K562 (cell line): ENCODE results near the gene AMER3. TPM values are rescaled to one million over a fixed set of nuclear protein-coding genes. Genes with fewer than 3 reads are reported as not detected.

ENCODE experiments used
- ARID2 ChIP-seq: fragments of 450-650 bp; IDR thresholded peaks from 2 replicates; pipeline ENCODE4 v1.6.1; 2017; ENCODE audit warnings: antibody characterized with exemption, mild to moderate bottlenecking
- JUN ChIP-seq, 2 experiments: sonication (generic) in 1 of 2; formaldehyde crosslinking in 1 of 2; IDR thresholded peaks; 2 replicates each; pipeline versions ENCODE4 v1.6.1 to v1.8.0; 2012 to 2022; ENCODE audit warnings: borderline replicate concordance in 2 of 2, mild to moderate bottlenecking in 2 of 2, improper control_type of control experiment in 1 of 2, low read depth in 1 of 2, low read length in 1 of 2, missing genetic modification reagents in 1 of 2
- POLR2AphosphoS2 ChIP-seq: IDR thresholded peaks from 2 replicates; pipeline ENCODE4 v1.6.1; 2012; ENCODE audit warnings: low read length, improper control_type of control experiment
- POLR3G ChIP-seq: IDR thresholded peaks from 2 replicates; pipeline ENCODE4 v1.6.1; 2011; ENCODE audit not compliant: insufficient read length, insufficient replicate concordance; ENCODE audit errors: extremely low read depth
- SIRT6 ChIP-seq: IDR thresholded peaks from one replicate; pipeline ENCODE4 v1.6.1; 2012; ENCODE audit warnings: low read depth, mild to moderate bottlenecking, control low read depth, inconsistent platforms, low read length, moderate library complexity
- ZNF253 ChIP-seq: fragments of 250-450 bp; sonication (Bioruptor Pico); conservative IDR thresholded peaks from 2 replicates; pipeline ENCODE4 v1.6.1; 2021; ENCODE audit warnings: mild to moderate bottlenecking
- ZNF3 ChIP-seq: fragments of 250-450 bp; sonication (Bioruptor Pico); IDR thresholded peaks from 2 replicates; pipeline ENCODE4 v1.5.0; 2021; ENCODE audit warnings: mild to moderate bottlenecking, moderate library complexity
- polyA plus RNA-seq, 8 experiments: library from polyadenylated mRNA; depleted of rRNA in 4 of 8; stranded (reverse) in 5 of 8; unstranded in 3 of 8; fragments of >200 nt; fragmentation: Nextera tagmentation in 2 of 8; fragmentation: Illumina TruSeq in 1 of 8; extraction: Ambion mirVana in 2 of 8; extraction: Trizol in 1 of 8; gene quantifications; 2 replicates each; pipeline versions ENCODE4 v1.2.1 to v1.2.3, GENCODE V29; 2011 to 2014; ENCODE audit warnings: inconsistent platforms in 1 of 8, missing spikeins in 1 of 8
- total RNA-seq, 7 experiments: library from RNA; depleted of rRNA in 6 of 7; stranded (reverse); fragments of >200 nt in 6 of 7; fragmentation: Illumina TruSeq in 2 of 7; extraction: Trizol in 2 of 7; gene quantifications; 2 replicates each; pipeline versions ENCODE4 v1.2.1 to v1.2.3, GENCODE V29; 2011 to 2021; ENCODE audit warnings: low replicate concordance in 1 of 7
- TF ChIP-seq, protein P1 (sequence below): fragments of 200-600 bp; sonication (generic); IDR thresholded peaks from one replicate; pipeline ENCODE4 v1.6.1; 2012; ENCODE audit warnings: mild to moderate bottlenecking, low read depth, low read length, inconsistent platforms
- TF ChIP-seq, protein P2 (sequence below): fragments of 450-650 bp; formaldehyde crosslinking; IDR thresholded peaks from 2 replicates; pipeline ENCODE4 v1.4.0; 2022; ENCODE audit warnings: mild to moderate bottlenecking, moderate library complexity

AMER3 gene
- total and polyA plus RNA-seq, 9 of the 15 experiments (the other 6 are each of a cell fraction or from before 2014, with no cell fraction given): not detected

DNA sequence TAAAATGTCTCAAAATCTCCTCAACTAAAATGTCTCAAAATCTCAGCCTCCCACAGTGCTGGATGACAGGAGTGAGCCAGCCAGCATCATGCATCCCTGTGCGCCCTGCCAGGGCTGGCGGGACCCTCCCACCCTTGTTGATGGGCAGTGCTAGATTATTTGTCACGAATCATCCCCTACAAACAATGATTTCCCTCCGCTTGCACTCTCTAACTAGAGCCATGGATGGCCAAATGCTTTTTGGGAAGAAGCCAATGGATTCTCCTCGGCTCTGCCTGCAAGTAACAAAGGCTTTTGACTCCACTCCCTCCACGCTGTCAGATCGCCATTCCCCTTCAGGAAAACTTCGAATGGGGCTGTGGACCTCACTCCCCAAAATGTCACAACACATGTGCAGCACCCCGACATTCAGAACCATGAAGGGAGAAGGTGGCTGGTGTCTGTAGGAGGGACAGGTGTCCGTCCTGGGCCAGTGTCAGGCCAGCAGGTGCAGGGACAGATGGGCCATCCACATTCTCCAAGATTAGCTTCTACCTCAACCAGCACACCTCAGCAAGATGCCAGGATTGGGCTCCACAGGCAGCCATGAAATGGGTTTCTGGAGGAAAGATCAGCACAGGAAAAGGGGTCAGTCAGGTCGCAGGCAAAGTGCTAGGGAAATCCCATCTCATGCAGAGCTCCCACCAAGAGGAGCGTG is 11.5 kb downstream of the AMER3 start (continued):
- TF ChIP-seq, protein P1, sequence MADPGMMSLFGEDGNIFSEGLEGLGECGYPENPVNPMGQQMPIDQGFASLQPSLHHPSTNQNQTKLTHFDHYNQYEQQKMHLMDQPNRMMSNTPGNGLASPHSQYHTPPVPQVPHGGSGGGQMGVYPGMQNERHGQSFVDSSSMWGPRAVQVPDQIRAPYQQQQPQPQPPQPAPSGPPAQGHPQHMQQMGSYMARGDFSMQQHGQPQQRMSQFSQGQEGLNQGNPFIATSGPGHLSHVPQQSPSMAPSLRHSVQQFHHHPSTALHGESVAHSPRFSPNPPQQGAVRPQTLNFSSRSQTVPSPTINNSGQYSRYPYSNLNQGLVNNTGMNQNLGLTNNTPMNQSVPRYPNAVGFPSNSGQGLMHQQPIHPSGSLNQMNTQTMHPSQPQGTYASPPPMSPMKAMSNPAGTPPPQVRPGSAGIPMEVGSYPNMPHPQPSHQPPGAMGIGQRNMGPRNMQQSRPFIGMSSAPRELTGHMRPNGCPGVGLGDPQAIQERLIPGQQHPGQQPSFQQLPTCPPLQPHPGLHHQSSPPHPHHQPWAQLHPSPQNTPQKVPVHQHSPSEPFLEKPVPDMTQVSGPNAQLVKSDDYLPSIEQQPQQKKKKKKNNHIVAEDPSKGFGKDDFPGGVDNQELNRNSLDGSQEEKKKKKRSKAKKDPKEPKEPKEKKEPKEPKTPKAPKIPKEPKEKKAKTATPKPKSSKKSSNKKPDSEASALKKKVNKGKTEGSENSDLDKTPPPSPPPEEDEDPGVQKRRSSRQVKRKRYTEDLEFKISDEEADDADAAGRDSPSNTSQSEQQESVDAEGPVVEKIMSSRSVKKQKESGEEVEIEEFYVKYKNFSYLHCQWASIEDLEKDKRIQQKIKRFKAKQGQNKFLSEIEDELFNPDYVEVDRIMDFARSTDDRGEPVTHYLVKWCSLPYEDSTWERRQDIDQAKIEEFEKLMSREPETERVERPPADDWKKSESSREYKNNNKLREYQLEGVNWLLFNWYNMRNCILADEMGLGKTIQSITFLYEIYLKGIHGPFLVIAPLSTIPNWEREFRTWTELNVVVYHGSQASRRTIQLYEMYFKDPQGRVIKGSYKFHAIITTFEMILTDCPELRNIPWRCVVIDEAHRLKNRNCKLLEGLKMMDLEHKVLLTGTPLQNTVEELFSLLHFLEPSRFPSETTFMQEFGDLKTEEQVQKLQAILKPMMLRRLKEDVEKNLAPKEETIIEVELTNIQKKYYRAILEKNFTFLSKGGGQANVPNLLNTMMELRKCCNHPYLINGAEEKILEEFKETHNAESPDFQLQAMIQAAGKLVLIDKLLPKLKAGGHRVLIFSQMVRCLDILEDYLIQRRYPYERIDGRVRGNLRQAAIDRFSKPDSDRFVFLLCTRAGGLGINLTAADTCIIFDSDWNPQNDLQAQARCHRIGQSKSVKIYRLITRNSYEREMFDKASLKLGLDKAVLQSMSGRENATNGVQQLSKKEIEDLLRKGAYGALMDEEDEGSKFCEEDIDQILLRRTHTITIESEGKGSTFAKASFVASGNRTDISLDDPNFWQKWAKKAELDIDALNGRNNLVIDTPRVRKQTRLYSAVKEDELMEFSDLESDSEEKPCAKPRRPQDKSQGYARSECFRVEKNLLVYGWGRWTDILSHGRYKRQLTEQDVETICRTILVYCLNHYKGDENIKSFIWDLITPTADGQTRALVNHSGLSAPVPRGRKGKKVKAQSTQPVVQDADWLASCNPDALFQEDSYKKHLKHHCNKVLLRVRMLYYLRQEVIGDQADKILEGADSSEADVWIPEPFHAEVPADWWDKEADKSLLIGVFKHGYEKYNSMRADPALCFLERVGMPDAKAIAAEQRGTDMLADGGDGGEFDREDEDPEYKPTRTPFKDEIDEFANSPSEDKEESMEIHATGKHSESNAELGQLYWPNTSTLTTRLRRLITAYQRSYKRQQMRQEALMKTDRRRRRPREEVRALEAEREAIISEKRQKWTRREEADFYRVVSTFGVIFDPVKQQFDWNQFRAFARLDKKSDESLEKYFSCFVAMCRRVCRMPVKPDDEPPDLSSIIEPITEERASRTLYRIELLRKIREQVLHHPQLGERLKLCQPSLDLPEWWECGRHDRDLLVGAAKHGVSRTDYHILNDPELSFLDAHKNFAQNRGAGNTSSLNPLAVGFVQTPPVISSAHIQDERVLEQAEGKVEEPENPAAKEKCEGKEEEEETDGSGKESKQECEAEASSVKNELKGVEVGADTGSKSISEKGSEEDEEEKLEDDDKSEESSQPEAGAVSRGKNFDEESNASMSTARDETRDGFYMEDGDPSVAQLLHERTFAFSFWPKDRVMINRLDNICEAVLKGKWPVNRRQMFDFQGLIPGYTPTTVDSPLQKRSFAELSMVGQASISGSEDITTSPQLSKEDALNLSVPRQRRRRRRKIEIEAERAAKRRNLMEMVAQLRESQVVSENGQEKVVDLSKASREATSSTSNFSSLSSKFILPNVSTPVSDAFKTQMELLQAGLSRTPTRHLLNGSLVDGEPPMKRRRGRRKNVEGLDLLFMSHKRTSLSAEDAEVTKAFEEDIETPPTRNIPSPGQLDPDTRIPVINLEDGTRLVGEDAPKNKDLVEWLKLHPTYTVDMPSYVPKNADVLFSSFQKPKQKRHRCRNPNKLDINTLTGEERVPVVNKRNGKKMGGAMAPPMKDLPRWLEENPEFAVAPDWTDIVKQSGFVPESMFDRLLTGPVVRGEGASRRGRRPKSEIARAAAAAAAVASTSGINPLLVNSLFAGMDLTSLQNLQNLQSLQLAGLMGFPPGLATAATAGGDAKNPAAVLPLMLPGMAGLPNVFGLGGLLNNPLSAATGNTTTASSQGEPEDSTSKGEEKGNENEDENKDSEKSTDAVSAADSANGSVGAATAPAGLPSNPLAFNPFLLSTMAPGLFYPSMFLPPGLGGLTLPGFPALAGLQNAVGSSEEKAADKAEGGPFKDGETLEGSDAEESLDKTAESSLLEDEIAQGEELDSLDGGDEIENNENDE: no peak
- TF ChIP-seq JUN (IDR thresholded peaks at IDR 0.05; ENCODE audit: borderline replicate concordance, low read depth, low read length) (no peak), JUN (CRISPR knock-in tag; IDR thresholded peaks at IDR 0.05; ENCODE audit: borderline replicate concordance) (no peak), SIRT6 (no peak), ZNF3 (no peak), ZNF253 (CRISPR knock-in tag) (no peak), ARID2 (no peak), POLR3G (no peak), POLR2AphosphoS2 (no peak)
- TF ChIP-seq, protein P2, sequence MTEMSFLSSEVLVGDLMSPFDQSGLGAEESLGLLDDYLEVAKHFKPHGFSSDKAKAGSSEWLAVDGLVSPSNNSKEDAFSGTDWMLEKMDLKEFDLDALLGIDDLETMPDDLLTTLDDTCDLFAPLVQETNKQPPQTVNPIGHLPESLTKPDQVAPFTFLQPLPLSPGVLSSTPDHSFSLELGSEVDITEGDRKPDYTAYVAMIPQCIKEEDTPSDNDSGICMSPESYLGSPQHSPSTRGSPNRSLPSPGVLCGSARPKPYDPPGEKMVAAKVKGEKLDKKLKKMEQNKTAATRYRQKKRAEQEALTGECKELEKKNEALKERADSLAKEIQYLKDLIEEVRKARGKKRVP (CRISPR knock-in tag): no peak
